Left ventricle myocardium superior (tissue), 1 donor: ENCODE data around the gene FAM227A. TPM values are rescaled to one million over a fixed set of nuclear protein-coding genes. Genes with fewer than 3 reads are reported as not detected.

ENCODE experiments used
- ATAC-seq: fragments of 200-7000 bp; cut with Tn5 transposase; one replicate; pipeline ENCODE4 v1.9.1; 2020; ENCODE audit warnings: mild to moderate bottlenecking, moderate library complexity
- DNase-seq: peaks from one replicate; pipeline ENCODE4 v3.0.0-alpha.2; 2020
- intact Hi-C: fragments of 100-400 bp; cut with micrococcal nuclease; formaldehyde crosslinking; loops from one replicate; pipeline ENCODE4 v1.11.0; 2022
- long read RNA-seq: library from polyadenylated mRNA; unstranded; transcript quantifications from one replicate; pipeline ENCODE4 v2.0.0, GENCODE V29; 2021
- total RNA-seq: library from RNA; stranded (reverse); fragmentation: NEBNext Ultra II Directional; extraction: Animal tissue kit (Norgen Biotek cat#: 25700); gene quantifications from one replicate; pipeline ENCODE4 v1.2.1, GENCODE V29; 2021
- donor health status: DM: no; HTN: yes; CAD: no; lungs with severe emphysema.

FAM227A gene
- total RNA-seq: 0.20 TPM
- long read RNA-seq: 0 reads

GRCh38 chr22:38656256-38657044, at the start of gene FAM227A, which contains the start of gene CBY1:
Gene FAM227A, minus strand, starts transcription at chr22:38656392. Its CDS starts 6,224 bp downstream, at chr22:38650168.
Gene CBY1, plus strand, starts transcription at chr22:38656638. Its CDS starts 11,417 bp downstream, at chr22:38668055.
- DNase-seq: peak; percentile 92
- ATAC-seq: peak; percentile 97
- intact Hi-C loops: no loop called here

GRCh38 chr22:38705235-38706100, 49.3 kb upstream of the FAM227A start, which contains the start of gene GTPBP1:
Gene GTPBP1, plus strand, starts transcription at chr22:38705944. Its CDS starts 12 bp downstream, at chr22:38705956.
- intact Hi-C loops: no loop called here
- DNase-seq: peak; percentile 96
- peak; percentile 88 for ATAC-seq

GRCh38 chr22:38704654-38705234, 48.6 kb upstream of the FAM227A start:
- no peak for DNase-seq
- intact Hi-C loops: no loop called here
- ATAC-seq: no peak

GRCh38 chr22:38700789-38701628, 44.8 kb upstream of the FAM227A start, which contains the start of gene JOSD1:
Gene JOSD1, minus strand, starts transcription at chr22:38700943. Its CDS starts 956 bp downstream, at chr22:38699987.
- ATAC-seq (peak; percentile 62), DNase-seq (peak; percentile 98)
- intact Hi-C loops: no loop called here

- DNase-seq (peak; percentile 87), ATAC-seq (peak; percentile 44)
- intact Hi-C loops: no loop called here
Measured at GRCh38 chr22:38700270-38700788, 44.1 kb upstream of the FAM227A start.

- DNase-seq: no peak
- ATAC-seq: no peak
- intact Hi-C loops: no loop called here
Measured at GRCh38 chr22:38699784-38700183, 43.6 kb upstream of the FAM227A start.

- no peak for DNase-seq
- intact Hi-C loops: no loop called here
- ATAC-seq: no peak
Measured at GRCh38 chr22:38699143-38699542, 43.0 kb upstream of the FAM227A start.

- intact Hi-C loops: no loop called here
- ATAC-seq: no peak
- no peak for DNase-seq
Measured at GRCh38 chr22:38698407-38699094, 42.4 kb upstream of the FAM227A start.

GRCh38 chr22:38697425-38698089, 41.4 kb upstream of the FAM227A start:
- ATAC-seq (peak; percentile 10), DNase-seq (peak; percentile 55)
- intact Hi-C loops: no loop called here

- no peak for DNase-seq
- no peak for ATAC-seq
- intact Hi-C loops: no loop called here
Measured at GRCh38 chr22:38696606-38697424, 40.6 kb upstream of the FAM227A start.

GRCh38 chr22:38694940-38695339, 38.7 kb upstream of the FAM227A start:
- ATAC-seq: no peak
- DNase-seq: no peak
- intact Hi-C loops: no loop called here

GRCh38 chr22:38694049-38694448, 37.9 kb upstream of the FAM227A start:
- intact Hi-C loops: no loop called here
- ATAC-seq (no peak), DNase-seq (no peak)

GRCh38 chr22:38689651-38690050, 33.5 kb upstream of the FAM227A start:
- ATAC-seq: no peak
- intact Hi-C loops: no loop called here
- DNase-seq: no peak

GRCh38 chr22:38685761-38686160, 29.6 kb upstream of the FAM227A start:
- ATAC-seq (no peak), DNase-seq (no peak)
- intact Hi-C loops: no loop called here

GRCh38 chr22:38684895-38685294, 28.7 kb upstream of the FAM227A start:
- no peak for DNase-seq
- intact Hi-C loops: no loop called here
- no peak for ATAC-seq

- ATAC-seq: peak; percentile 99
- intact Hi-C loops: no loop called here
- peak; percentile 93 for DNase-seq
Measured at GRCh38 chr22:38681582-38682335, 25.6 kb upstream of the FAM227A start, which contains the start of gene TOMM22. Gene TOMM22, plus strand, starts transcription at chr22:38681957. Its CDS starts 22 bp downstream, at chr22:38681979.
